Peyer's patch (tissue), 4 donors: ENCODE data around the gene KCNJ6. TPM values are rescaled to one million over a fixed set of nuclear protein-coding genes. Genes with fewer than 3 reads are reported as not detected.

ENCODE experiments used
- DNase-seq, 3 donors: peaks; one replicate each; pipeline ENCODE4 v3.0.0-alpha.2; 2017 to 2019
- H3K27ac ChIP-seq, 4 donors: fragments of 200-600 bp; sonication (generic); one replicate each; pipeline ENCODE4 v1.5.1; 2016 to 2019
- H3K27me3 ChIP-seq, 2 donors: fragments of 200-600 bp; sonication (generic); one replicate each; pipeline ENCODE4 v1.5.1; 2019
- H3K36me3 ChIP-seq, 3 donors: fragments of 200-600 bp; sonication (generic); one replicate each; pipeline ENCODE4 v1.5.1; 2016 to 2019
- H3K4me1 ChIP-seq, 4 donors: fragments of 200-600 bp; sonication (generic); one replicate each; pipeline ENCODE4 v1.5.1; 2016 to 2019
- H3K4me3 ChIP-seq, 4 donors: fragments of 200-600 bp; sonication (generic); 1 replicate in 3 of 4; 2 replicates in 1 of 4; pipeline ENCODE4 v1.5.1; 2016 to 2019; ENCODE audit warnings: mild to moderate bottlenecking in 1 of 4
- H3K9me3 ChIP-seq, 4 donors: fragments of 200-600 bp; sonication (generic); one replicate each; pipeline ENCODE4 v1.5.1; 2016 to 2019; ENCODE audit warnings: mild to moderate bottlenecking in 1 of 4
- POLR2A ChIP-seq, 2 donors: fragments of 450-650 bp; IDR thresholded peaks; one replicate each; pipeline ENCODE4 v1.5.1; 2017; ENCODE audit warnings: antibody characterized with exemption in 2 of 2, mild to moderate bottlenecking in 2 of 2, moderate library complexity in 2 of 2
- total RNA-seq, 4 donors: library from RNA; depleted of rRNA; stranded (reverse); fragments of >200 nt; gene quantifications; one replicate each; pipeline ENCODE4 v1.1.0, GENCODE V29; 2016
- TF ChIP-seq, protein P1 (sequence below), 6 experiments: fragments of 450-650 bp in 4 of 6; fragments of 200-600 bp in 2 of 6; sonication (generic) in 1 of 6; IDR thresholded peaks; one replicate each; pipeline ENCODE4 v1.5.1; 2017 to 2019; ENCODE audit warnings: antibody characterized with exemption in 6 of 6, mild to moderate bottlenecking in 3 of 6, moderate library complexity in 1 of 6

KCNJ6 gene
- total RNA-seq, 4 donors from 2014 or later, result 0.13 to 0.83 (median 0.28) TPM

DNA sequence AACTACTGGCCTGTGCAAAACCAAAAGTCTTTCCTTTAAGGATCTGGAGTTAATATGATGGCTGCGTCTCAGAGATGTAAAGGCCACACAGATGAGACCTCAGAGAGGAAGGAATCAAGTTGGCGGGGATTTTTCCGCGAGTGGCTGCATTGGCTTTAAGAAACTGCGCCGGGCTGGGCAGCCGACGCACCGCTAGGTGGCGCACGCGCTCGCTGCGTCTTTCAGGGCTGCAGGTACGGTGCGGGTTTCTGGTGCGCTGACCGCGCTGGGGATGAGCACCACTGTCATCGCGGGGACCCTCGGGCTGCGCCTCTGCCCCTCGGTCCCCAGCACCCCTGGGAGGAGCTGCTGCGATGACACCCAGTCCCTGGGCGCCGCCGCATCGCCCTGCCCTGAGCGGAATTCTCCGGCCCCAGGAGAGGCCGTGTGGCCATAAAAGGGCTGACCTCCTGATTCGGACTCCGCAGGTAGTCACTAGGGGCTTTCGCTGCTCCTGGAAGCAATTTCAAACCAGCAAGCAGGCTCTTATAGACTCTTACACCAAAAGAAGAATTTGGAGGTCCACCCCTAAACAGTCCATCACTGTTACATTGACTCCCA, 241.0 kb downstream of the KCNJ6 start:
- Histone ChIP-seq H3K4me3 (no peak overlapping the region), H3K4me1 (no peaks in the 10 kb centered on the region)
- TF ChIP-seq, protein P1, sequence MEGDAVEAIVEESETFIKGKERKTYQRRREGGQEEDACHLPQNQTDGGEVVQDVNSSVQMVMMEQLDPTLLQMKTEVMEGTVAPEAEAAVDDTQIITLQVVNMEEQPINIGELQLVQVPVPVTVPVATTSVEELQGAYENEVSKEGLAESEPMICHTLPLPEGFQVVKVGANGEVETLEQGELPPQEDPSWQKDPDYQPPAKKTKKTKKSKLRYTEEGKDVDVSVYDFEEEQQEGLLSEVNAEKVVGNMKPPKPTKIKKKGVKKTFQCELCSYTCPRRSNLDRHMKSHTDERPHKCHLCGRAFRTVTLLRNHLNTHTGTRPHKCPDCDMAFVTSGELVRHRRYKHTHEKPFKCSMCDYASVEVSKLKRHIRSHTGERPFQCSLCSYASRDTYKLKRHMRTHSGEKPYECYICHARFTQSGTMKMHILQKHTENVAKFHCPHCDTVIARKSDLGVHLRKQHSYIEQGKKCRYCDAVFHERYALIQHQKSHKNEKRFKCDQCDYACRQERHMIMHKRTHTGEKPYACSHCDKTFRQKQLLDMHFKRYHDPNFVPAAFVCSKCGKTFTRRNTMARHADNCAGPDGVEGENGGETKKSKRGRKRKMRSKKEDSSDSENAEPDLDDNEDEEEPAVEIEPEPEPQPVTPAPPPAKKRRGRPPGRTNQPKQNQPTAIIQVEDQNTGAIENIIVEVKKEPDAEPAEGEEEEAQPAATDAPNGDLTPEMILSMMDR (IDR thresholded peaks at IDR 0.05), result peak; percentile 46 to 79 (median 62)
- no peak for TF ChIP-seq POLR2A (IDR thresholded peaks at IDR 0.05)

DNA sequence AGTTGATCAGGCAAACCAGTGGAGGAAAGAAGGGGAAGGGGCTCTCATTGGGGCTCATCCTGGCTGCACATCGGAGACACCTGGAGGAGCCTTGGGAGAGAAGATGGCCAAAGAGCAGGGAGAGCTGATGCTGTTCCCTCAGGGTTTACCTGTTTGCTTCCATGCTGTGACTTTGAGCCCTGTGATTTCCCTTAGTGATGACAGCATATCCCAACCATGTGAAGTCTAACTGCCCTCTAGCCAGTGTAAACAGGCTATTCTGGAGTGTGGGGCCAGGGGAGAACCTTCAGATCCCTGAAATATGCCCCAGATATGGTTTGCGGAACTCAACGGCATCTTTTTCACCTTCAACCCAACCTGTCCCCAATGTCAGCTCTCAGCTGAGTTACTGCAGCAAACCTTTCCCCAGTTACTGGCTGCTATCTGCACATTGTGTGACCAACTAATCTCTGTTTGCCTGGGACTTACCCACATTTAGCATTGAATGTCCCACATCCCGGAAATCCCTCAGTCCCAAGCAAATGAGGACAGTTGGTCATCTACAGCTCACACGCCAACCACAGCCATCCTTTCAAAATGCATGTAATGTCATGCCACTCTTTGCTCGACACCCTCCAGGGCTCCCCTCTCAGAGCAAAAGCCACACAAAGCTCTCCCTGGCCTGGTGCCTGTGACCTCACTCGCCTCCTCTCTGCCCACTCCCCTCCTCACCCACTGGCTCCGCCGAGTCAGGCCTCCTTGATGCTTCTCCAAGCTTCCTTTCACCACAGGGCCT, 242.3 kb downstream of the KCNJ6 start:
- H3K4me1 ChIP-seq, result no peaks in the 10 kb centered on the region
- H3K27me3 ChIP-seq, result no peaks in the 10 kb centered on the region
- H3K36me3 ChIP-seq, result no peaks in the 10 kb centered on the region
- DNase-seq, result no peak
- no peak overlapping the region for H3K27ac ChIP-seq
- H3K9me3 ChIP-seq, result no peaks in the 10 kb centered on the region
- H3K4me3 ChIP-seq, result no peak overlapping the region
- no peak for TF ChIP-seq POLR2A (IDR thresholded peaks at IDR 0.05)
- TF ChIP-seq, protein P1 (IDR thresholded peaks at IDR 0.05), result no peak

More for the DNA sequence above, 241.0 kb downstream of the KCNJ6 start:
- peak in 2 of 3 donors; percentile 68 to 76 for DNase-seq
- Histone ChIP-seq H3K9me3 (no peaks in the 10 kb centered on the region), H3K27ac (no peak overlapping the region), H3K36me3 (no peaks in the 10 kb centered on the region), H3K27me3 (no peaks in the 10 kb centered on the region)

DNA sequence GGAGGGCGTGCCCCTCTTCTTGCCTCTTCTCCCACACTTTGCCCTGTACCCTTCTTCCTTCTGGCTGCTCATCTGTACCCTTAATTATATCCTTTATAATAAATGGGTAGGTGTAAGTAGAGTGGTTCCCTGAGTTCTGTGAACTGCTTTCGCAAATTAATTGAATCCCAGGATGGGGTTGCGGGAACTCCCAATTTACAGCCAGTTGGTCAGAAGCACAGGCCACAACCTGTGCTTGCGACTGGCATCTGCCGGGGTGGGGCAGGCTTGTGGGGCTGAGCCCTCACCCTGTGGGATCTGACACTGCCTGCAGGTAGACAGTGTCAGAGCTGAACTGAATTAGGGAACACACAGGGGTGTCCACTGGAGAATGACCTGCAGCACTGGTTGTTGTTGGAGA, 244.9 kb downstream of the KCNJ6 start:
- H3K27me3 ChIP-seq, result no peaks in the 10 kb centered on the region
- no peak overlapping the region for H3K27ac ChIP-seq
- H3K36me3 ChIP-seq, result no peaks in the 10 kb centered on the region
- no peaks in the 10 kb centered on the region for H3K4me1 ChIP-seq
- H3K9me3 ChIP-seq, result no peaks in the 10 kb centered on the region
- H3K4me3 ChIP-seq, result no peak overlapping the region
- no peak for DNase-seq
- TF ChIP-seq, protein P1 (IDR thresholded peaks at IDR 0.05), result no peak
- no peak for TF ChIP-seq POLR2A (IDR thresholded peaks at IDR 0.05)

DNA sequence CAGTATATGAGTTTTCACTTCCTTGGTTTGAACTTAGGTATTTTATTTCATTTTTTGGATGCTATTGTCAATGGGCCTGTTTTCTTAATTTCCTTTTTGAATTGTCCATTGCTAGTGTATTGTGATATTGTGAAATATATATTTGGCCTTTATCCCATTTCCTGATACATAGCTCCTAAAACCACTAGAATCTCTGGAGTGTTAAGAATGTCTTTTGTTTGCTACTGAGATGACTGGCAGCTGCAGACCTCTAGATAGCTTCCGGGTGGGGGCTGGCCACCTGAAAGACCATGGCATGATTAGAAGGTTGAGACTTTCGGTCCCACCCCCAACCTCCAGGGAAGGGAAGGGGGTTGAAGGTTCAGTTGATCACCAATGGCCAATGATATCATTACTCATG, 245.4 kb downstream of the KCNJ6 start:
- no peak overlapping the region for H3K27ac ChIP-seq
- no peaks in the 10 kb centered on the region for H3K9me3 ChIP-seq
- TF ChIP-seq POLR2A (IDR thresholded peaks at IDR 0.05), result no peak
- TF ChIP-seq, protein P1 (IDR thresholded peaks at IDR 0.05), result no peak
- no peak overlapping the region for H3K4me3 ChIP-seq
- H3K4me1 ChIP-seq, result no peaks in the 10 kb centered on the region
- no peaks in the 10 kb centered on the region for H3K27me3 ChIP-seq
- no peak for DNase-seq
- no peaks in the 10 kb centered on the region for H3K36me3 ChIP-seq

DNA sequence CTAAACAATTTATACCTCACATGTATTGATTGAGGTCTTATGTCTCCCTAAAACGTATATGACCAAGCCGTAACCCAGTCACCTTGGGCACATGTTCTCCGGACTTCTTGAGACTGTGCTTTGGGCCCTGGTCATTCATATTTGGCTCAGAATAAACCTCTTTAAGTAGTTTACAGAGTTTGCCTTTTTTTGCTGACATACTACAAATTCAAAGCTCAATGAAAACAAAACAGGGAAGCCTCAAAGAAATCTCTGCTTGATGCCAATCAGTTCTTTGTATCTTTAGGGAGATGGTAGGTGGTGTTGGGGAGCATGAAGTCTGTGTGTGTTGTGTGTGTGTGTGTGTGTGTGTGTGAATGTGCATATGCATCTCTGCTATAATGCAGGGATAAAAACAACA, 247.0 kb downstream of the KCNJ6 start:
- DNase-seq, result no peak
- H3K4me3 ChIP-seq, result no peak overlapping the region

More for the DNA sequence above, 247.0 kb downstream of the KCNJ6 start:
- Histone ChIP-seq H3K27me3 (no peaks in the 10 kb centered on the region), H3K36me3 (no peaks in the 10 kb centered on the region), H3K9me3 (no peaks in the 10 kb centered on the region), H3K27ac (no peak overlapping the region), H3K4me1 (no peaks in the 10 kb centered on the region)
- TF ChIP-seq, protein P1 (IDR thresholded peaks at IDR 0.05), result no peak
- TF ChIP-seq POLR2A (IDR thresholded peaks at IDR 0.05), result no peak
